Measurements from ENCODE around the gene PDHX. TPM values are rescaled to one million over a fixed set of nuclear protein-coding genes. Genes with fewer than 3 reads are reported as not detected.
A peak's percentile ranks its signal among the peaks of the same experiment; 100 is the strongest.

Gene PDHX
- polyA plus RNA-seq, 3 donors: 9.3 to 19.5 (median 17.5) TPM

- Histone ChIP-seq H3K9ac (ENCODE audit: insufficient read depth, low read length, poor library complexity, severe bottlenecking) (no peak overlapping the region), H3K36me3 (replicated peaks in 1 of 2; ENCODE audit: control insufficient read depth in 1 of 2, insufficient read depth in 2 of 2, low read length in 2 of 2) (peaks cover 3 to 12% of the 10 kb centered on the region in 2 donors), H3K79me2 (ENCODE audit: insufficient read depth, low read length) (no peaks in the 10 kb centered on the region), H4K20me1 (ENCODE audit: insufficient read depth, low read length) (no peaks in the 10 kb centered on the region), H3K4me2 (replicated peaks; ENCODE audit: extremely low read depth, low read length, poor library complexity, severe bottlenecking) (no peak overlapping the region), H3K27ac (ENCODE audit: low read depth in 1 of 2, low read length in 2 of 2) (no peak overlapping the region), H3K27me3 (ENCODE audit: control insufficient read depth in 2 of 2, insufficient read depth in 2 of 2, low read length in 2 of 2) (no peaks in the 10 kb centered on the region), H3K4me3 (replicated peaks in 1 of 3; ENCODE audit: low read depth in 2 of 3, low read length in 3 of 3) (no peak overlapping the region), H3K9me3 (replicated peaks in 1 of 2; ENCODE audit: control insufficient read depth in 1 of 2, insufficient read depth in 1 of 2, low read length in 2 of 2) (no peaks in the 10 kb centered on the region), H2AFZ (ENCODE audit: insufficient read depth, low read depth, low read length, poor library complexity, severe bottlenecking) (no peak overlapping the region), H3K4me1 (ENCODE audit: control insufficient read depth in 1 of 2, insufficient read depth in 2 of 2, low read length in 2 of 2) (peaks cover 6 to 7% of the 10 kb centered on the region in 2 donors)
- DNase-seq: no peak
- Mint-ChIP-seq H3K9me3 (no peaks in the 10 kb centered on the region), H3K4me3 (no peak overlapping the region), H3K4me1 (peaks cover 12% of the 10 kb centered on the region), H3K27ac (no peak overlapping the region), H3K36me3 (peaks cover 17% of the 10 kb centered on the region in 2 donors), H3K27me3 (ENCODE audit: low read depth in 3 of 3) (no peaks in the 10 kb centered on the region)
- intact Hi-C loops (cut with micrococcal nuclease): loop anchor here (5.0 kb wide), 1 partner anchor 147 kb away; no protein-coding TSS in a partner anchor
- no peak for TF ChIP-seq CTCF (IDR thresholded peaks at IDR 0.05)
- WGBS (ENCODE audit: insufficient coverage): 97% methylated on average over 8 of the region's 9 CpGs
Observed at GRCh38 chr11:34994854-34995253, 78.4 kb downstream of the PDHX start.

GRCh38 chr11:34996958-34997357, 80.5 kb downstream of the PDHX start:
- no peak overlapping the region for H3K4me3 Mint-ChIP-seq
- no peaks in the 10 kb centered on the region for H3K27me3 Mint-ChIP-seq (ENCODE audit: low read depth in 3 of 3)
- Histone ChIP-seq H3K4me1 (ENCODE audit: control insufficient read depth in 1 of 2, insufficient read depth in 2 of 2, low read length in 2 of 2) (peaks cover 6 to 7% of the 10 kb centered on the region in 2 donors), H3K9me3 (replicated peaks in 1 of 2; ENCODE audit: control insufficient read depth in 1 of 2, insufficient read depth in 1 of 2, low read length in 2 of 2) (no peaks in the 10 kb centered on the region), H3K4me2 (replicated peaks; ENCODE audit: extremely low read depth, low read length, poor library complexity, severe bottlenecking) (no peak overlapping the region), H3K9ac (ENCODE audit: insufficient read depth, low read length, poor library complexity, severe bottlenecking) (no peak overlapping the region), H4K20me1 (ENCODE audit: insufficient read depth, low read length) (no peaks in the 10 kb centered on the region), H2AFZ (ENCODE audit: insufficient read depth, low read depth, low read length, poor library complexity, severe bottlenecking) (no peak overlapping the region), H3K36me3 (replicated peaks in 1 of 2; ENCODE audit: control insufficient read depth in 1 of 2, insufficient read depth in 2 of 2, low read length in 2 of 2) (peaks cover 3 to 5% of the 10 kb centered on the region in 2 donors), H3K79me2 (ENCODE audit: insufficient read depth, low read length) (no peaks in the 10 kb centered on the region), H3K27me3 (ENCODE audit: control insufficient read depth in 2 of 2, insufficient read depth in 2 of 2, low read length in 2 of 2) (no peaks in the 10 kb centered on the region), H3K27ac (ENCODE audit: low read depth in 1 of 2, low read length in 2 of 2) (peak overlapping the region in 1 of 2 donors; percentile 21), H3K4me3 (replicated peaks in 1 of 3; ENCODE audit: low read depth in 2 of 3, low read length in 3 of 3) (no peak overlapping the region)
- 85% methylated on average over 3 of the region's 5 CpGs for WGBS (ENCODE audit: insufficient coverage)
- H3K4me1 Mint-ChIP-seq: peaks cover 12% of the 10 kb centered on the region
- TF ChIP-seq CTCF (IDR thresholded peaks at IDR 0.05): no peak
- H3K9me3 Mint-ChIP-seq: no peaks in the 10 kb centered on the region
- peak overlapping the region in 5 of 7 donors; percentile 63 to 82 (median 73) for H3K27ac Mint-ChIP-seq
- intact Hi-C loops (cut with micrococcal nuclease): loop anchor here (5.0 kb wide), 1 partner anchor 145 kb away; no protein-coding TSS in a partner anchor
- peaks cover 11 to 14% of the 10 kb centered on the region in 2 donors for H3K36me3 Mint-ChIP-seq
- DNase-seq: peak in 2 of 3 donors; percentile 56 to 67
